Raji (cell line): Measurements from ENCODE around the gene PRSS48.

ENCODE experiments used
- POLR2A ChIP-seq: IDR thresholded peaks from 2 replicates; pipeline ENCODE4 v1.6.1; 2011; ENCODE audit warnings: low read depth, low read length, control low read depth; ENCODE audit not compliant: insufficient read depth

Gene PRSS48

DNA sequence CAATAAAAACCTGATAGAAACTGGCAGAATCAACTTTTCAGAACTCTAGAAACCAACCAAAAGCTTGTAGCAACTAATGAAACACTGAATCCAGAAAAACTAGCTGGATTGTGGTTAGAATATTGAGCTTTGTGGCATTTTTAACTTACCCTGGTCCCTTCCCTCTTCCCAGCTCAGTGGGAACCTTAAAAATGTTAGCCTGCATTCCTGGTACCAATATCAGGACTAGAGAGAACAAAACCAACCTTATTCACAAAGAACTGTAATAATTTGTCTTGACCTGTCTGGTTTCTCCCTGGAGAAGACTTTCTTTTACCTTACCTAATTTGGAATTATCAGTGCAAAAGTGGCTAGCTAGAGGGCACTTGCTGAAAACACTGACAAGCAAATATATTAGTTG is 27.3 kb downstream of the PRSS48 start:
- TF ChIP-seq POLR2A = no peak

- no peak for TF ChIP-seq POLR2A
Observed at GRCh38 chr4:151304755-151305154, 27.8 kb downstream of the PRSS48 start.

GRCh38 chr4:151310124-151310728 is 33.3 kb downstream of the PRSS48 start:
- no peak for TF ChIP-seq POLR2A

- no peak for TF ChIP-seq POLR2A
Observed at GRCh38 chr4:151313306-151314009, 36.5 kb downstream of the PRSS48 start.

DNA sequence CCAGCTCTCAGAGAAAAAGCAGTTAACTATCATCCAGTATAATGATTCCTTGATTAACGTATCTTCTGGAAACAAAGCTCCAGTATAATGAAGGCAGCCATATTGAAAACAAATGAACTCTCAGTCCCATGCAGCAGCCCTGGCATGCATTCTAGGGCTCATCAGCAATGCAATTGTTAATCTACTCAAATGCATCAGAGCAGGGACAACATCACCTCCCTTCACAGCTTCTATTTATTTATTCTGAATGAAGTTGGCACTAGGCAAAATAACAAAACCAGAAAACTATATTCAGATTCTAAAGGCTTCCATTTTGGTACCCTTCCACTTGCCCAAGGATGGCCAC is 37.0 kb downstream of the PRSS48 start:
- no peak for TF ChIP-seq POLR2A

GRCh38 chr4:151314479-151314878 is 37.5 kb downstream of the PRSS48 start:
- TF ChIP-seq POLR2A = no peak

DNA sequence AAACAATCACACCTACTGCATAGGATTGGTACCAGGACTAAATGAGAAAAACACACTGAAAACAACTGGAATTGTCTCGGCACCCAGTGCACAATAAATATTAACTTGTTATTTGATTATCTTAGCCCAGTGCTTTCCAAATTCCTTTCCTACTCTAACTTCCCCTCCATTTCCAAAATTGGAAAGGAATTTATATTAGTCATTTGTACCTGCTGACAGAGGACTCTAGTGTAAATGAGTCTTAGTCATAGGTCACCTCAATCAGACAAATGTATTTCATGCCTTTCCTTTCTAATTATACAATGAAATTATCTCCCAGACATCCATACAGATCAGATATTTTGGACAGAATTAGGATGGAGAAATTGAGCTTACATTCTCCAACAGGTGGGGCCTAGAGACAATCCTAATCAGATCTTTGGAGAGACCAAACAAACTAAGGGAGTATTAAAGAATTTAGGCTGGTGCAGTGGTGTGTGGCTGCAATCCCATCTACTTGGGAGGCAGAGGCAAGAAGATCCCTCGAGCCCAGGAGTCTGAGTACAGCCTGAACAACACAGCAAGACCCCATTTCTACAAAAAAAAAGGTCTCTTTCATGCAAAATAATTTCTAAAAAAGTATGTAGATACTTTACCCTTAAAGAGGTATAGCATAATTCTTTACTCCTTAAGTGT is 38.4 kb downstream of the PRSS48 start:
- TF ChIP-seq POLR2A = no peak

DNA sequence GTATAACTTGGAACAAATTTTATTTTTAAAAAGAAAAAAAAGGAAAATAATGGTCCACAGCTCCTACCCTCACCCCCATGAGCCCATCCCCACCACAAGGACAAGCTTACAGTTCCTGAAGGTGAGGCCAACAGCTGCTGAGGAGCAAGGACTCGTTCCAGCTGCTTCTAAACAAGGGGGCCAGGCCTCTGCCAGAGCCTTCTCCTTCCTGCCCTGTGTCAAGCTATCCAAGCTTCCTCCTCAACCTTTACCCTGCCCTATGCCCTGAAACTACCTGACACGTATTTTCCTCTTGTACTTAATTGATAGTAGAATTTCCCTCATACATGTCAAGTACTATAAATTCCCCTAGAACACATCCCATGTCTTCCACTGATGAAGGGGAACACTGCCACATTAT is 39.7 kb downstream of the PRSS48 start:
- no peak for TF ChIP-seq POLR2A

DNA sequence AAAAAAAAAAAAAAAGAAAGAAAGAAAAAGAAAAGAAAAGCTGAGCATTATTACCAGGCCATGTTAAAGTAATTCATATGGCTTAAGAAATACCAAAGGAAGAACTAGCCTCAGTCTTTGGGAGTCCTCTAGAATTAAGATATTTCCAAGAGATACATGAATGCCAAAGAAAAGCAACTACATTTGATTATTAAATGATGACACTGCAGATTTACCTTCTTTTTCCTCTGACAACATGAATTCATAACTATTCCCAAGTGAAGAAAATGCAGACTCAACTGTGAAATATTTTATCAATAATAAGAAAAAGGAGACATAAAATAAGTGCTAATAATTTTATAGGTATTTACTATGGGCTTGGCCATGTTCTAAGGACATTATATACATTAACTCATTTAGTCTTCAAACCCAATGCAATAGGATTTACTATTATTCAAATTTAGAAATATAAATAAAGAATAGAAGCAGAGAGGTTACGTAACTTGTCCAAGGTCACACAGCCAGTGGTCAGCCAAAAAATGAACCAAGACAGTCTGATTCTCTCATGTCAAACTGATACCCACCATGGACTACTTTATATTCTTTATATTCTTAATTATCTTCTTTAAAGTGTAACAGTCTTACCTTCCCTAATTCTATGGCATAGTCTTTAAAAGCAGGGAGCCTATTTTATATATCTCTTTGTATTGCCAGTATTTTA is 41.5 kb downstream of the PRSS48 start:
- no peak for TF ChIP-seq POLR2A

GRCh38 chr4:151319490-151319889 is 42.5 kb downstream of the PRSS48 start:
- TF ChIP-seq POLR2A = no peak

GRCh38 chr4:151321586-151321985 is 44.6 kb downstream of the PRSS48 start:
- no peak for TF ChIP-seq POLR2A

DNA sequence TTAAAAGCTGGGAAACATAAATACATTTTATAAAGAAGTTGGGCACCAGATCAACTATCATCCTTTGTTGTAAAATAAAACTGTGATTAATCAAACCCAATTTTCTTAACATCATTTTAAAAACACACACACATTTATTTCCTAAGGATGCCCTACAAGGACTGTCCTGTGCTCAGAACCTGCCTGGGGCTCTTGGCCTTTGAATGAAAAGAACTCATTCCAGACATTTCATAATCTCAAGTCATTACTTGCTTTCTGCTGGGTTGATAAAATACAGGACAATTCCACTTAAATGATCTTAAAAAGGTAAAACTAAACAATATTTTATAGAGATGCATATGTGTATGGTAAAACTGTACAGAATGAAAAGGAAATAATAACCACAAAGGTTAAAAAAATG is 45.6 kb downstream of the PRSS48 start:
- no peak for TF ChIP-seq POLR2A

GRCh38 chr4:151323667-151324066 is 46.7 kb downstream of the PRSS48 start:
- no peak for TF ChIP-seq POLR2A

- TF ChIP-seq POLR2A = no peak
Observed at GRCh38 chr4:151324124-151324751, 47.3 kb downstream of the PRSS48 start.

GRCh38 chr4:151324752-151325110 is 47.8 kb downstream of the PRSS48 start:
- TF ChIP-seq POLR2A = no peak
